ENCODE data around the gene APOH.

GRCh38 chr17:66271512-66271911 is 42.3 kb upstream of the APOH start:
- TF ChIP-seq SUZ12 (IDR thresholded peaks at IDR 0.05) = no peak
- no peak for TF ChIP-seq CTBP1 (IDR thresholded peaks at IDR 0.05; ENCODE audit: borderline replicate concordance)
- TF ChIP-seq ELF4 (IDR thresholded peaks at IDR 0.05) = no peak
- no peak for TF ChIP-seq FOXM1 (IDR thresholded peaks at IDR 0.05; ENCODE audit: borderline replicate concordance)
- no peak for TF ChIP-seq HDGF (IDR thresholded peaks at IDR 0.05; ENCODE audit: borderline replicate concordance)
- TF ChIP-seq LEF1 (IDR thresholded peaks at IDR 0.05; ENCODE audit: borderline replicate concordance) = no peak
- TF ChIP-seq BHLHE40 (IDR thresholded peaks at IDR 0.05; ENCODE audit: borderline replicate concordance) = no peak
- TF ChIP-seq, protein P1, sequence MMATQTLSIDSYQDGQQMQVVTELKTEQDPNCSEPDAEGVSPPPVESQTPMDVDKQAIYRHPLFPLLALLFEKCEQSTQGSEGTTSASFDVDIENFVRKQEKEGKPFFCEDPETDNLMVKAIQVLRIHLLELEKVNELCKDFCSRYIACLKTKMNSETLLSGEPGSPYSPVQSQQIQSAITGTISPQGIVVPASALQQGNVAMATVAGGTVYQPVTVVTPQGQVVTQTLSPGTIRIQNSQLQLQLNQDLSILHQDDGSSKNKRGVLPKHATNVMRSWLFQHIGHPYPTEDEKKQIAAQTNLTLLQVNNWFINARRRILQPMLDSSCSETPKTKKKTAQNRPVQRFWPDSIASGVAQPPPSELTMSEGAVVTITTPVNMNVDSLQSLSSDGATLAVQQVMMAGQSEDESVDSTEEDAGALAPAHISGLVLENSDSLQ (IDR thresholded peaks at IDR 0.05) = no peak
- no peak for TF ChIP-seq SP1 (IDR thresholded peaks at IDR 0.05)
